GM19438 (cell line): Measurements from ENCODE around the gene DTX3.
"Not testable (repeated sequence)": the region's sequence is repeated elsewhere in the genome, so short reads cannot be mapped to it uniquely, and the experiment has no call there.

Source experiments
- ATAC-seq: cut with Tn5 transposase; IDR thresholded peaks from one replicate; pipeline ENCODE4 v1.9.1; 2021; ENCODE audit warnings: low read depth; ENCODE audit not compliant: unreplicated experiment

DTX3 gene

GRCh38 chr12:57618431-57618830 is 13.8 kb downstream of the DTX3 start:
- ATAC-seq: not testable (repeated sequence)

DNA sequence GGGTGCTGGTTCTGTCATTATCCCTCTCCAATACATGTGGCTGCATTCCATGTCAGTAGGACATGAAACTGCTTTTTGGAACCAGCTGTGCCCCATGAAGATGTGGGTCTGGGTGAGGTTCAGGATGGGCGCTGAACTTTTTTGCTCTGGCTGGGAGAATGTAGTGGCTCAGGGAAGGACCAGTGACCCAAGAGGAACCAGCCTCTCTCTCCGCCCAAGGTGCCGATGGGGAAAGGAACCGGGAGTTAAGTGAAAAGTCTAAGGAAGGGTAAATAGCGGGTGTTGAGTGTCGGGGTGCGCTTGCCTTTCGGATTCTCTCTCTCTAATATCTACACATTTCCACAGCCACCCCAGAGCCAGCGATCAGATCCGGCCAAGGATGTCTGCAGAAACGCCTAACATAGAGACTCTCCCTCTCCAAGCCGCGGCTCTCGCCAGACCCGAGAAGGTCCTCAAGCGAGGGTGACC is 14.4 kb downstream of the DTX3 start:
- ATAC-seq: no peak

DNA sequence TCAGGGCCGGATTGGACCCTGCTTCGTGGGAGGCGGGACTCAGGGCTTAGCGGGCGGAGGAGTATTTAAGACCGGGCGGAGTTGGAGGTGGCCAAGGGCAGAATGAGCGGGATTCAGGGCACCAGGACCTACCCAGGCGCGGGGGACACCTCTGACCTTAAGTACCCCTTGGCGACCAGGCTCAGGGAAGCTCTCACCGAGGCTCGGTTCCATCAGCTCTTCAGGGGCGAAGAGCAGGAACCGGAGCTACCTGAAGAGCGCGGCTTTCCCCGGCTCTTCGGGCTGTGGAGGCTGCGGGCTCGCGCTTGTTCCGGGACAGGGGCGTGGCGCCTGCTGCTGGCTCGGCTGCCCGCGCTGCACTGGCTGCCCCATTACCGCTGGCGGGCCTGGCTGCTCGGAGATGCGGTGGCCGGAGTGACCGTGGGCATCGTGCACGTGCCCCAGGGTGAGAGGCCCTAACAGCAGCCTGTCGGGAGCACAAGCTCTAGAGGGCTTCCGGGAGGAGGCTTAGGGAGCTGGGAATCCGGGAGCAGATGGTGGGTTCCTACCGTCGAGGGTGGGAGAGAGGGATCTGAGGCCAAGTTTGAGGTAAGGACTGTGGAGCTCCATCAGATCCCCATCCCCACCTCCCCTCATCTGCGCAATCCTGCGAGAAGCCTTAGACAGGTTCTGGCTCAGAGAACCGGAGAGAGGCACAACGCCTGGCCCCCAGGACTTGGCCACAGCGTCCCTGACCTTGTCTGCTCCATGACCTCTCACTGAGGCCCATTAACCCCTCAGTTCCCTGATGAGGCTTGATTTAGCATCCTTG is 15.0 kb downstream of the DTX3 start:
- ATAC-seq: no peak

- no peak for ATAC-seq
These were observed 15.8 kb downstream of the DTX3 start for GRCh38 chr12:57620245-57620935.

- ATAC-seq: no peak
These were observed 16.4 kb downstream of the DTX3 start for GRCh38 chr12:57620936-57621496.

DNA sequence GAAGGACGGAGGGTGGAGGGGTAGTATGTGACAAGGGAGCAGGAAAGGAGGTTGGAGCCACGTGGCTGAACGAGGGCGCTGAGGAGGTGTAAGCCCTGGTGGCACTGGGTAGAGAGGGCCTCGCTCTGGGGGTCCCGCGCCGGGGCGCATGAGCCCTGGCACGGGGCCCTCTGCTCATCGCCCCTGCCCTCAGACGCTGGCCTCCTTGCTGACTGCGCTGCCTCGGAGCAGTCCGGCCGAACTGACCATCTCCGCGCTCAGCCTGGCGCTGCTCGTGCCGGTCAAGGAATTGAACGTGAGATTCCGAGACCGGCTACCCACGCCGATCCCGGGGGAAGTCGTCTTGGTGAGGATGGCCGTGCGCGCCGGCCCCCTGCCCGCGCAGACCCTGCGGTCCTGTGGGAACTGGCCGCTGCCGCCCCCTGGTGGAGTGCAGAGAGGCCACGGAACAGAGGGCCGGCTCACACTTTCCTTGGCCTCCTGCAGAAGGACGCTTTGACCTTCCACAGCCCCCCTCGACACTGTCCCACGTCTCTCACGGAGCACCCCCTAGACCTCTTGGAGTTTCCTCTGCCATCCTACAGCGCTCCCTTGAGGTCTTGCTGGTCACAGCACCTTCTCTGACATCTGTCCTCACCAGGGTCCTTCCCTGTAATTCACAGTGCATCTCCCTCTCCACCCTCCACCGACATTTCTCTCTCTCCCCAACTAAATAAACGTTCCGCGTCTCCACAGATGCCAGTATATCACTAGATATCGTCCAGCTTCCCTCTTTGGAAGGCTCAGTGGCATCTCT is 17.1 kb downstream of the DTX3 start:
- peak; percentile 61 for ATAC-seq

- ATAC-seq: no peak
These were observed 17.9 kb downstream of the DTX3 start for GRCh38 chr12:57622293-57623245.

DNA sequence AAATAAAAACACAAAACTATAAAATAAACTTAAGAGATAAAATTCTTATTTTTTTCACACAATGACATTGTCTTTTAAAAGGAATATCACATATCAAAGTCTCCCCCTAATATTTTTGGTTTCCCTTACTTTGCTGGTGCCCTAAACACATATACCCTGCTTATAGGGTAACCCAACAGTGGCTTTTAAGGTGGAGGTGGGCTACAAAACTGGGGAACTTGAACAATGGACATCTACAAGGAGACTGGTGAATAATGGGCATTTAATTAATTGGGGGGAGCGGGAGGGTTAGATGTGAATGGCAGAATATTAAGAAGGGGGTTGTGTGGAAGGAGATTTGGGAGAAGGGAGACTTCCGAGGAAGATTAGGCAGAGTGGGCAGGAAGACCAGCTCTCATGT is 18.8 kb downstream of the DTX3 start:
- ATAC-seq: no peak

DNA sequence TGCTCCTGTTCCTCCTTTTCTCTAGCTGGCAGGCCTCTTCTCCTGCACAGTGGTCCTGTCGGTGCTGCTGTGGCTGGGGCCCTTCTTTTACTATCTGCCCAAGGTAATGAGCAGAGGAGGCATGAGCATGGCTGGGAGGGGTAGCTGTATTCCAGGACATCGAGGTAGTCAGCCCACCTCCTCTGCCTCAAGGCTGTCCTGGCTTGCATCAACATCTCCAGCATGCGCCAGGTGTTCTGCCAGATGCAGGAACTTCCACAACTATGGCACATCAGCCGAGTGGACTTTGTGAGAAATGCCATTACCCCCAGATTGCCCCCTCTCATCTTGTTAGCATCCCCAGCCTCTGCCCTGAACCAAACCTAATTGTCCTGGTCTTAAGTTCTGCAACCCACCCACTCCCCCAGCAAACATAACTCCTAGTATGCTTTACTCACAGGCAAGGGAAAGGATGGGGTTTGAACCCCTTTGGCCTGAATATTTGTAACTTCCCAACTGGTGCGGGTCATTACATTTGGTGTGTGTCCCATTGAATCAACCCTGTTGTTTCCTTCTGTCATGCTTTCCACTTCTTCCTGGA is 19.3 kb downstream of the DTX3 start:
- ATAC-seq: no peak

- no peak for ATAC-seq
These were observed 20.0 kb downstream of the DTX3 start for GRCh38 chr12:57624441-57625220.

DNA sequence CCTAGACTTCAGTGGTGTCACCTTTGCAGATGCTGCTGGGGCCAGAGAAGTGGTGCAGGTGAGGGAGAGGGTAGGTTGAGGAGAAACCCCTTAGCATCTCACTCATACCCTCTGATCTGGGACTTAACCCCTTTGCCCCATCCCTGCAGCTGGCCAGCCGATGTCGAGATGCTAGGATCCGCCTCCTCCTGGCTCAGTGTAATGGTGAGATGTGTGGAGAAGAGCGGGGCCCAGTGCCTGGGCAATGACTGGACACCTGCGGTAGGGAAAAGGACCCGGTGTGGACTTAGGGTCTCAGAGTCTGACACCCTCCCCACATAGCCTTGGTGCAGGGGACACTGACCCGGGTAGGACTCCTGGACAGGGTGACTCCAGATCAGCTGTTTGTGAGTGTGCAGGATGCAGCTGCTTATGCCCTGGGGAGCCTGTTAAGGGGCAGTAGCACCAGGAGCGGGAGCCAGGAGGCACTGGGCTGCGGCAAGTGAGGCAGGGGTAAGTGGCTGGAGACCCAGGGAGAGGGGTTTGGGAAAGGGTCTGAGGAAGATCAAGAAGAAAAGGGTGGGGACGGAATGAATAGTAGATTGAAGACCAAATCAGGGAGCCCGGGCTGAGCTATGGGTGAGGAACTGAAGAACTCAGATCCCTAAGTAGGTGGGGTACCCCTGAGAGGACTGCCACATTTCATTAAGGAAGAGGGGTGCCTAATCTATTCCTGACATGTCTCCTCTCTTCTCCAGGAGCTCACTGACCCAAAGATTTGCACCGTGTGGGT is 20.8 kb downstream of the DTX3 start:
- no peak for ATAC-seq

GRCh38 chr12:57626111-57626920 is 21.7 kb downstream of the DTX3 start:
- ATAC-seq: no peak

DNA sequence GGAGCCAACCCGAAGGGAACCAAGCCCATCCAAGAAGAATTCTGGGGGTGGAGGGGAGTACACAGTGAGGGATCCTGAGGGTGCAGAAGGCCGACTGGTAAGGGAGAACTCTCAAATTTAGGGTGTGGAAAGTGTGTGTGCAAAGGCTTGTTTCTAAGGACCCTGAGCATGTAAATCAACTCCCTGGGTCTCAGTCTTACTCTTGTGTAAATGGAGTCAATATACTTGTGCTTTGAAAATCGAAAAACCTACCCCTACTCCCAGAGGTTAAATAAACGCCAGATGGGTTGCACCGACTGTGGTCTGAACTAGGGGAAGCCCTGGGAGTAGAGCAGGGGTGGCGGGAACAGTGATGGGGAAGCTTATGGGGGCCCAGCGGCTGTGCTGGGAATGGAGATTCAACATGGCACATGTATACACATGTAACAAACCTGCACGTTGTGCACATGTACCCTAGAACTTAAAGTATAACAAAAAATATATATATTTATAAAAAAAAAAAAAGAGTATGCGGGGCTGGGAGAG is 22.4 kb downstream of the DTX3 start:
- ATAC-seq: no peak

GRCh38 chr12:57627501-57628279 is 23.1 kb downstream of the DTX3 start:
- ATAC-seq: no peak

- no peak for ATAC-seq
These were observed 23.9 kb downstream of the DTX3 start for GRCh38 chr12:57628280-57629191.
